DOHH2 (cell line): Measurements from ENCODE around the gene RUNX2.

Experiments
- H3F3A ChIP-seq: fragments of 200-600 bp; sonication (generic), shearing (Covaris generic); 2 replicates; pipeline ENCODE4 v1.6.0; 2016; ENCODE audit warnings: antibody characterized with exemption, mild to moderate bottlenecking; ENCODE audit not compliant: control insufficient read depth, insufficient read depth
- H3K27ac ChIP-seq: fragments of 200-600 bp; sonication (generic); 2 replicates; pipeline ENCODE4 v1.5.1; 2014; ENCODE audit warnings: low read depth, mild to moderate bottlenecking, low read length, moderate library complexity
- H3K27me3 ChIP-seq: fragments of 200-600 bp; sonication (generic); 2 replicates; pipeline ENCODE4 v1.6.1; 2014; ENCODE audit warnings: mild to moderate bottlenecking, low read length, mixed read lengths; ENCODE audit not compliant: control insufficient read depth
- H3K36me3 ChIP-seq: fragments of 200-600 bp; sonication (generic); 2 replicates; pipeline ENCODE4 v1.6.1; 2014; ENCODE audit warnings: mild to moderate bottlenecking, low read length, moderate library complexity, mixed read lengths; ENCODE audit not compliant: control insufficient read depth
- H3K4me1 ChIP-seq: fragments of 200-600 bp; sonication (generic); 2 replicates; pipeline ENCODE4 v1.6.1; 2014; ENCODE audit warnings: mild to moderate bottlenecking, low read length, mixed read lengths; ENCODE audit not compliant: control insufficient read depth
- H3K4me2 ChIP-seq: fragments of 200-600 bp; sonication (generic); 2 replicates; pipeline ENCODE4 v1.6.0; 2014; ENCODE audit warnings: mild to moderate bottlenecking, low read length, moderate library complexity
- H3K4me3 ChIP-seq: fragments of 200-600 bp; sonication (generic); 2 replicates; pipeline ENCODE4 v1.5.1; 2014; ENCODE audit warnings: mild to moderate bottlenecking, low read length, mixed read lengths
- H3K79me2 ChIP-seq: fragments of 200-600 bp; sonication (generic); 2 replicates; pipeline ENCODE4 v1.6.1; 2014; ENCODE audit warnings: mild to moderate bottlenecking, low read length, mixed read lengths; ENCODE audit not compliant: control insufficient read depth
- H3K9me2 ChIP-seq: fragments of 200-600 bp; sonication (generic); replicated peaks from 2 replicates; pipeline ENCODE4 v1.6.1; 2014; ENCODE audit warnings: mild to moderate bottlenecking, low read length, mixed read lengths; ENCODE audit not compliant: control insufficient read depth
- H3K9me3 ChIP-seq: fragments of 200-600 bp; sonication (generic); 2 replicates; pipeline ENCODE4 v1.6.1; 2014; ENCODE audit warnings: antibody characterized with exemption, low read length, mixed read lengths; ENCODE audit not compliant: control insufficient read depth, insufficient read depth
- H4K20me1 ChIP-seq: fragments of 200-600 bp; sonication (generic); 2 replicates; pipeline ENCODE4 v1.6.0; 2014; ENCODE audit warnings: low read depth, mild to moderate bottlenecking, antibody characterized with exemption, low read length, moderate library complexity; ENCODE audit not compliant: control insufficient read depth, insufficient read depth
- EZH2phosphoT487 ChIP-seq: fragments of 200-600 bp; sonication (generic); IDR thresholded peaks from 2 replicates; pipeline ENCODE4 v1.6.1; 2017; ENCODE audit warnings: borderline replicate concordance, mild to moderate bottlenecking, antibody characterized with exemption, low read length, moderate library complexity, mixed read lengths
- TF ChIP-seq, protein P1 (sequence below): fragments of 200-600 bp; sonication (generic); IDR thresholded peaks from one replicate; pipeline ENCODE4 v1.5.1; 2014; ENCODE audit warnings: antibody characterized with exemption, mild to moderate bottlenecking, low read depth, low read length; ENCODE audit not compliant: poor library complexity, severe bottlenecking

RUNX2 gene

DNA sequence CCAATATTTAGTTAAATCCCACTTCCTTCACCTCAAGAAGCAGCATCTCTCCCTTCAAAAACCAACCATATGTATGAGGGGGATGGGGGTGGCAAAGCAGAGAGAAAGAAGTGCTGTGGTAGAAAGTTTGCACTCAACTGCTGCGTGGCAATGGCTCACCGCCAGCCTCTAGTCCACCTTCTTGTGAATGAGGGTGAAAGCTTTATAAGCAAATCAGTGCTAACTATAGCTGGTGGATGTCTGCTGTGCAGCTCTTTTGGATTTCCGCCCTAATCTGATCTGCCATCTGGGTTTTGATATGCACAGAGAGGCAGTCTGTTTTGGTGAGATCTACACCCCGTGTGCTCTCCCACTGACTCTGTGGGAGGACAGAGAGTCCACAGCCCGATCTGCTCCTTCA lies 330.8 kb downstream of the RUNX2 start:
- Histone ChIP-seq H3K36me3 (no peaks in the 10 kb centered on the region), H3K4me1 (peaks cover 64% of the 10 kb centered on the region), H3K9me2 (no peaks in the 10 kb centered on the region), H4K20me1 (no peaks in the 10 kb centered on the region), H3F3A (peaks cover 10% of the 10 kb centered on the region), H3K4me3 (peak overlapping the region; percentile 68), H3K27ac (peak overlapping the region; percentile 85), H3K27me3 (no peaks in the 10 kb centered on the region), H3K9me3 (no peaks in the 10 kb centered on the region), H3K79me2 (no peaks in the 10 kb centered on the region), H3K4me2 (peak overlapping the region; percentile 83)
- no peak for TF ChIP-seq EZH2phosphoT487
- TF ChIP-seq, protein P1, sequence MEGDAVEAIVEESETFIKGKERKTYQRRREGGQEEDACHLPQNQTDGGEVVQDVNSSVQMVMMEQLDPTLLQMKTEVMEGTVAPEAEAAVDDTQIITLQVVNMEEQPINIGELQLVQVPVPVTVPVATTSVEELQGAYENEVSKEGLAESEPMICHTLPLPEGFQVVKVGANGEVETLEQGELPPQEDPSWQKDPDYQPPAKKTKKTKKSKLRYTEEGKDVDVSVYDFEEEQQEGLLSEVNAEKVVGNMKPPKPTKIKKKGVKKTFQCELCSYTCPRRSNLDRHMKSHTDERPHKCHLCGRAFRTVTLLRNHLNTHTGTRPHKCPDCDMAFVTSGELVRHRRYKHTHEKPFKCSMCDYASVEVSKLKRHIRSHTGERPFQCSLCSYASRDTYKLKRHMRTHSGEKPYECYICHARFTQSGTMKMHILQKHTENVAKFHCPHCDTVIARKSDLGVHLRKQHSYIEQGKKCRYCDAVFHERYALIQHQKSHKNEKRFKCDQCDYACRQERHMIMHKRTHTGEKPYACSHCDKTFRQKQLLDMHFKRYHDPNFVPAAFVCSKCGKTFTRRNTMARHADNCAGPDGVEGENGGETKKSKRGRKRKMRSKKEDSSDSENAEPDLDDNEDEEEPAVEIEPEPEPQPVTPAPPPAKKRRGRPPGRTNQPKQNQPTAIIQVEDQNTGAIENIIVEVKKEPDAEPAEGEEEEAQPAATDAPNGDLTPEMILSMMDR = no peak

DNA sequence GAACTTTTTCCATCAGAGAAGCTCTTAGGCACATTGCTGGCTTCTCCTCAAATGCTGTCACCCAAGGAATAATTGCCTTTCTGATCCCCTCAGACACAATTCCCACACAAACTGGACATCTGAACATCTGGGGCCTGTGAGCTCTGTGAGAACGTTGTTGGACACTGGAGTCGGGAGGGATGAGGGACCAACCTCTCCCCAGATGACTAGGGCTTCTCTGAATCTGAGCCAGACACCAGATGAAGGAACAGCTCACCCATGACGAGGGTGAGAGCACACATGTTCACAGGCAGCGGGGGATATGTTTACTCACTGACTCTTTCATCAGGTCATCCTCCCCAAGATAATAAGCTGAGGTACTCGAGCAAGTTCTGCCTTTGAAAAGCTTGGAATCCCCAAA lies 333.5 kb downstream of the RUNX2 start:
- Histone ChIP-seq H3K4me1 (peaks cover 77% of the 10 kb centered on the region), H3K27ac (no peak overlapping the region), H3K27me3 (no peaks in the 10 kb centered on the region), H3K79me2 (no peaks in the 10 kb centered on the region), H3F3A (peaks cover 10% of the 10 kb centered on the region), H3K9me3 (no peaks in the 10 kb centered on the region), H3K36me3 (no peaks in the 10 kb centered on the region), H3K4me3 (no peak overlapping the region), H3K9me2 (no peaks in the 10 kb centered on the region), H3K4me2 (peak overlapping the region; percentile 13; the same call in 1 of the 2 replicates), H4K20me1 (no peaks in the 10 kb centered on the region)
- TF ChIP-seq, protein P1 = no peak
- TF ChIP-seq EZH2phosphoT487 = no peak

DNA sequence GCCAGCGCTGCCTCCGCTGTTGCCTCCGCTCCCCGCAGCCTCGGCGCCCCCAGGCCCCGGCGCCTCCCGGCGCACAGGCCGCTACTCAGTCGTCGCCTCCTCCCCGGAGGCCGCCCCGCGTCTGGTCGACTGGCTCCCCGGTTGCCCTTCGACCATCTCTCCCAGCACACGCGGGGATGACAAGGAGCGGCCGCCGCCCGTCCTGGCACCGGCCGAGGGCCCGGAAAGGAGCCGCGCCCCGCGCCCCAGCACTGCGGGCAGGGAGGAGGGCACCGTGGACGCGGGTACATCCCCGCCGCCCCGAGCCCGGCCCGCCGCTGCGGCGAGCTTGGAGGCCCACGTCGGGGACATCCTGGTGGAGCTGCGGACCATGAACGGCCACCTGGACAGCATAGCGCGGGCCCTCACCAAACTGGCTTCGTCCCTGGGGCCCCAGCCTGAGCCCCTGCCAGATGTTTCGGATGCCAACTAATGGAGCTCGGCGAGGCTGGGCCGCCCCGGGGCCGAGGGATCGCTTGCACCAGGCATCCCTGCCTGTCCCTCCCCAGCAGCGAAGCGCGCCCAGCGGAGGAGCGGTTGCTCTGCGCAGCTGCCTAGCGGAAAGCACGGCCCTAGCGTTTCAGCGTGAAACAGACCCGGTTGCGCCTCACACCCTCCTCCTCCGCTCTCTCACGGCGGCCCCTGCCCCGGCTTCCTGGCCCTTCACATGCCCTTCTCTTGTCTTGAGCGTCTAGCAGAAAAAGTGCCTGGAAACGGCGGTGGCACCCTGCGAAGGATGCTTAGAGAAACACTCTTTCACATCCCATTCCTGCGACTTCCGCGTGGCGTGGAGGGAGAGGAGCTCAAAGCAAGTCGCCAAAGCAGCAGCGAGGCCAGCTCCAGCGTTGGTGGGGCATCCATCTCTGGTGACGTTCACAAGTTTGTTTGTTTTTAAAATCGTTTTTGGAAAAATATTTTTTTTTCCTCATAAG lies 335.4 kb downstream of the RUNX2 start:
- H3K79me2 ChIP-seq = no peaks in the 10 kb centered on the region
- H3K4me2 ChIP-seq = peak overlapping the region; percentile 25; the same call in 1 of the 2 replicates
- no peak overlapping the region for H3K27ac ChIP-seq
- H3K9me2 ChIP-seq = no peaks in the 10 kb centered on the region
- no peaks in the 10 kb centered on the region for H3K27me3 ChIP-seq
- no peaks in the 10 kb centered on the region for H3K36me3 ChIP-seq
- no peak overlapping the region for H3K4me3 ChIP-seq
- no peak for TF ChIP-seq EZH2phosphoT487
- H3F3A ChIP-seq = peaks cover 6% of the 10 kb centered on the region
- no peaks in the 10 kb centered on the region for H3K9me3 ChIP-seq
- no peaks in the 10 kb centered on the region for H4K20me1 ChIP-seq
- peaks cover 71% of the 10 kb centered on the region for H3K4me1 ChIP-seq

DNA sequence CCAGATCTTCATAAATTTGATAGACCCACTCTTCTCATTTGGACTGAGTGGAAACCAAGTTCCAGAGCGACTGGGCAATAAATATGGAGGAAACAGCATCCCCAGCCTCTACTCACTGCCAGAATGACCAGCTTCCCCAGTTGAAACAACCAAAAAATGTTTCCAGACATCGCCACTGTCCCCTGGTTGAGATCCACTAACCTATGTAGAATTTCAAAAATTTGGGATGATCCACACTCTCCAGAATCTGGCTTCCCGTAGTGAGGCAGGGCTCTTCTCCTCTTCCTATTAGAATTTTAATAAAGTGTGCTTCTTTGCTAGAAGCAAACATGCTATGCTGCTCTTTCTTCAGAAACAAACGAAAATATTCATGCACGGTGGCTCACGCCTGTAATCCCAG lies 336.6 kb downstream of the RUNX2 start:
- Histone ChIP-seq H3F3A (no peaks in the 10 kb centered on the region; the same call in 1 of the 2 replicates), H3K4me2 (no peak overlapping the region), H3K79me2 (no peaks in the 10 kb centered on the region), H3K9me2 (no peaks in the 10 kb centered on the region), H3K27ac (no peak overlapping the region), H3K4me1 (peaks cover 61% of the 10 kb centered on the region), H3K4me3 (no peak overlapping the region), H4K20me1 (no peaks in the 10 kb centered on the region), H3K27me3 (no peaks in the 10 kb centered on the region), H3K36me3 (no peaks in the 10 kb centered on the region), H3K9me3 (no peaks in the 10 kb centered on the region)
- no peak for TF ChIP-seq EZH2phosphoT487
- TF ChIP-seq, protein P1 = no peak
